Inflammatory macrophage treated with lipopolysaccharide for 1 hour (primary cell): Measurements from ENCODE around the gene ENAH.
"Not testable (repeated sequence)": the region's sequence is repeated elsewhere in the genome, so short reads cannot be mapped to it uniquely, and the experiment has no call there.

ENCODE experiments used
- DNase-seq, 2 donors: peaks; one replicate each; pipeline ENCODE4 v3.0.0-alpha.2; 2020 to 2022

The ENAH gene

DNA sequence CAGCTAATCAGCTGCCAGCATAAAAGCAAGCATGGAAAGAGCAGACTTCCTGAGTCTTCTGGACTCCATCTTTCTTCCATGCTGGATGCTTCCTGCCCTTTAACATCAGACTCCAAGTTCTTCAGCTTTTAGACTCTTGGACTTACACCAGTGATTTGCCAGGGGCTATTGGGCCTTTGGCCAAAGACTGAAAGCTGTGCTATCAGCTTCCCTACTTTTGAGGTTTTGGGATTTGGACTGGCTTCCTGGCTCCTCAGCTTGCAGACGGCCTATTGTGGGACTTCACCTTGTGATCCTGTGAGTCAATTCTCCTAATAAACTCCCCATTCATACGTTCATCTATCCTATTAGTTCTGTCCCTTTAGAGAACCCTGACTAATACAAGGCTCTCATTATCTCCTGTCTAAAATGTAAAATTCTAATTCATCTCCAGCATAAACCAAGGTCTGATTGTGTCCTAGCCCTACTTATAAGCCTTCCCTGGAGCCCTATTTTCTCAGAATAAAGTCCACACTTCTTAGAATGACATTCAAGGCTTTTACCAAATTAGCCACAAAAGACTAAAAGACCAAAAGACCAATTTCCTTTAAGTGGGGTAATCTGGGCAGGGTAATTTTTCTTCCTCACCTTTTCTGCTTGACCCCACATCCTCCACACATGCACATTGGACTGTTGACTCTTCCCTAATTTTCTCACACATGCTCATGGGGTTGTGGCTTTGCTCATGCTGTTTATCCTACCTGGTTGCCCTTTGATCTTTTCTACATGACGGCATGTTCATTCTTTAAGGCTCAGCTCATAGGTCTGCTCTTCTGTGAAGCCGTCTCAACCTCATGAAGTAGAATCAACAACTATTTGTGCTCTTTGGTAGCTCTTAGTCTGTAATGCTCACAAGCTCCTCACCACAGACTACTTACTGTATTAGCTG, 18.1 kb upstream of the ENAH start:
- no peak for DNase-seq

- DNase-seq = no peak
Observed at GRCh38 chr1:225670356-225670755, 17.4 kb upstream of the ENAH start.

GRCh38 chr1:225668222-225668621, 15.3 kb upstream of the ENAH start:
- DNase-seq = no peak

- no peak for DNase-seq
Observed at GRCh38 chr1:225667362-225667761, 14.4 kb upstream of the ENAH start.

DNA sequence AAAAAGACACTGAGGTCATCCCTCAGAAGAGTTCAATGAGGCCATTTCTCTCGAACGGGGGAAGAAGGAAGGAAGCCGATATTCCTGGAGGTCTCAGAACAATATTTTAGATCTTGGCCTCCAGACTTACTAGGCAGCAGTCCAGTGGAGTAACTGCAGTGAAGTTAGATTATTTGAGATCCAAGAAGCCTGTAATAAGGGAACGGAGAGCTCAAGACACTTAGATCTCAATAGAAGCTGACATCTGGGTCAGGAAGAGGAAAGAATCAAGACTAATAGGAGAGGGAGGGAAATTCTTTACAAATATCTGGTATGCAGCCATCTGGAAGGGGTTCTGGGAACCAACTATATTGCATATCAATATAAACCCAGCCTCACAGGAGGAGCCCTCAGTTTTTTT, 13.6 kb upstream of the ENAH start:
- DNase-seq = no peak

DNA sequence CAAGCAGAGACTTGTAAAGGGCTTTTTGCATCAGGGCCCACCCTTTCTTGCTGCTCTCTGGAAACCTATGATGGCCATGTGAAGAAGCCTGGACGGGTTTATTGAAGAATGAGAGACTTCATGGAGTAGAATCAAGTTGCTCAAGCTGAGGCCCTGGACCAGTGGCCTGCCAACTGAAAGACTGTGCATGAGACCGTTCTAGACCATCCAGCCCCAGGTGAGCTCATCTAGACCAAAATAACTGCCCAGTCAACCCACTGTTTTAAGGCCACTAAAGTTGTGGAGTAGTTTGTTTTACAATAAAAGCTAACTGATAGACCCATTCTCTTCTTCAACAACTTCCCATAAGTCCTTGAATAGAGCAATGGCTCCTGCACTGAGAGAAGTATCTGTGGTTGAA, 11.8 kb upstream of the ENAH start:
- no peak for DNase-seq

DNA sequence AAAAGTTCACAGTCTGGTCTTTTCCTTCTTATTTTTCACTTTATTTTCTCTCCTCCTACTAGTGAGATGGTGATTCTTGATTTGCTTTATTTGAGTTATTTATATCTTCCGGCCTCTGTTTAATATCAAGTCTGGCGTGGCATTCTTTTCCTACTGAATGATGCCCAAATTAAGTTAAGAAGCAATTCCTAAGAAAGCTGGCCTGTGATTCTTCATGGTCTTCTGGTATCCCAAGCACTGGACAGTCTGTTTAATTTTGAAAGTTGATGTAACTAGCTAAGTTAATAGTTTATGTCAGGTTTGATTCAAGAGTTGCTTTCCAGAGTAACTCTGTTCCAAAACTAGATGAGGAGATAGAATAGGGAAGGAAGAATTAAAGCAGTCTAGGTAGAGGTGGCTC, 9.2 kb upstream of the ENAH start:
- DNase-seq = no peak

DNA sequence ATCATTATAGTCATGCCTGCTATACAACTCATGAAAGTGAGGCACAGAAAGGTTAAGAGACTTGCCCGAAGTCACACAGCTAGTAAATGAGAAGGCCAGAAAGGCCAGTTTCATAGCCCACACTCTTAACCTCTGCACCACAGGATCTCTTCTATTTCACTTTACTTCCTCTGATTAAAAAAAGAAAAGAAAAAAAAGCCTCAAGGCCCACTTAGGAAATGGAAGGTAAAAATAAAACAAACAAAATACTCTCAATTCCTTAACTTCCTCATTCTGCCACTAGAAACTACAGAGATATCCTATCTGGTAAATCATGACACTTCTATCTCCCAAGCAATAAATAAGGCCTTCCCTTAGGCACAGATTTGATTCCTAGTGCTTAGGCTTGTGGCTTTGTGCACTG, 7.6 kb upstream of the ENAH start:
- peak in 1 of 2 donors; percentile 7 for DNase-seq

- DNase-seq = no peak
Observed at GRCh38 chr1:225658041-225658440, 5.1 kb upstream of the ENAH start.

GRCh38 chr1:225657462-225657989, 4.6 kb upstream of the ENAH start:
- no peak for DNase-seq

- DNase-seq = not testable (repeated sequence)
Observed at GRCh38 chr1:225656259-225656655, 3.3 kb upstream of the ENAH start.

GRCh38 chr1:225655509-225656258, 2.8 kb upstream of the ENAH start:
- no peak for DNase-seq

- no peak for DNase-seq
Observed at GRCh38 chr1:225654688-225655508, 2.0 kb upstream of the ENAH start.

DNA sequence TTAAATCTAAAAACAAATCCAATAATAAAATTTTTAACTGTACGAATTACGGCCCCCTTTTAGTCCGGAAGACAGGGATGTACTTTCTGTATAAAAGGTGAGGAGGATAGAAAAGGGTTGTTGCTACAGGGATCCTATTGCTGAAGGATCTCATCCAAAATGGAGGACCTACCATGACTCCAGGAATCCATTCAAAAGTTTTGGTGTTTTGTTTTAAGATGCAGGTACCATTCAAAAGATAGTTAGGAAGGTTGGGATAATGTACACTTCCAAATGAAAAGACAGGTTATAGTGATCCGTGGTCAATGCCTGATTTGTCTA, 1.3 kb upstream of the ENAH start:
- DNase-seq = no peak

GRCh38 chr1:225653463-225654276, 747 bp upstream of the ENAH start:
- DNase-seq = peak; percentile 47 to 52

- no peak for DNase-seq
Observed at GRCh38 chr1:225651872-225652728, 823 bp downstream of the ENAH start.

DNA sequence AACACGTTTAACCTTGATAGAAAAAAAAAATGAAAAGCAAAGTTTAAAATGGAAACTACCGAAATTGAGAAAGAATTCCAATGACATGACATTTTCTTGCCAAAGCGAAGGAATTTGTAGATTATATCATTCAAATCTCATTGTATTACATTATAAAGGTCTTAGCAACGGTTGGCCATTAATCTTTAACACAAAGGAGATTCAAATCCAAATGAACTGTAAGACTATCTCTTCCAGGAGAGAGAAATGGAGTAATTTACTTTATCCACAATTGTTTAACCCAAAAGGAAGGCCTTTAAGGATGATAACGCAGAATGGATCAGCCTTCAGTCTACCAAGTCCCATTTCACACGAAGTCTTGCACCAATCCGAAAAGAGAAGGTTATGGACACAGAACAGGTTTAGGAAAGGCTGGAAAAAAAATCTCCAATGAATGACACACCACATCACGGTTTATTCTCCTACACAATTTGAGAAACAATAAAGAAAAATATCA, 1.5 kb downstream of the ENAH start:
- no peak for DNase-seq

GRCh38 chr1:225650179-225650578, 2.7 kb downstream of the ENAH start:
- no peak for DNase-seq

DNA sequence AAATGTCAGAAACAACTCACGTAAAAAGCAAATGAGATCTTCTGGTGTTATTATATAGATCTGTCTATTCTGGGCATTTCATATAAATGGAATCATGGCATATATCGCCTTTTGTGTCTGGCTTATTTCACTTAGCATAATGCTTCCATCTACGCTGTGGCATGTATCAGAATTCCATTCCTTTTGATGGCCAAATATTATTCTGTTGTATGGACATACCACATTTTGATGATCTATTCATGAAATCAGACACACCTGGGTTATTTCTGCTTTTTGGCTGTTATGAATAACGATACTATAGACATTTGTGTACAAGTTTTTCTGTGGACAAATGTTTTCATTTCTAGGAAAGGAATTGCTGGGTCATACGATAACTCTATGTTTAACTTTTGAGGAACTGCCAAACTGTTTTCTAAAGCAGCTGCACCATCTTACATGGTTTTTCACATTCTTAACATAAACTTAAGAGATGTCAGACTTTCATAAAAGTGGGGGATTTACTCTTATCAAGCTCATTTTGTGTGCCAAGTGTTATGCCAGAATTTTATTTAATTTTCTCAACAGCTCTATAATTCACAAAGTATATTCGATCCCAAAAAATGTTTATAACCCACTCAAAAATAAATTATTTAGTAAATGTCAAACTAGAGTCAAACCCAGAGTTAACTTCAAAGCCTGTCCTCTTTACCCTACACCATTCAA, 7.6 kb downstream of the ENAH start:
- DNase-seq = no peak

DNA sequence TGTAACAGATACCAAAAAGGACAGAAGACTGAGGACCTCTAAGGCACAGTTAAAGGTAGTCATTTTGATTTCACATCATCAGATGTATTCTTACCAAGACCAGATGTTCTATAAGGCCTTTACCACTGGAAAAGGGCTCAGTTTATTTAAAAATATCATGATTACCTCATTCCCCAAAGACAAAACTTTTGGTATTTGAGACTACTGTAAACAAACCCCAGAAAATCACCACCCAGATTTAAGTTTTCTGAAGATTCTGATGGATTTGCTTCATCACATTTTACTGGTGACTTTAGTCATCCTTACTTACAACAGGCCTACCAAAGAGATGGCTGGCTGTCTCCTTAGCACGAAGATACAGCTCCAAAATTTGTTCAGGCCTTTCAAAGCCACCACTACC, 8.3 kb downstream of the ENAH start:
- DNase-seq = no peak
